HG02885 (cell line): ENCODE data around the gene CH25H.
A peak's percentile ranks its signal among the peaks of the same experiment; 100 is the strongest.
"Not testable (repeated sequence)": the region's sequence is repeated elsewhere in the genome, so short reads cannot be mapped to it uniquely, and the experiment has no call there.

ENCODE experiments used
- ATAC-seq: cut with Tn5 transposase; IDR thresholded peaks from one replicate; pipeline ENCODE4 v1.9.1; 2021; ENCODE audit warnings: mild to moderate bottlenecking; ENCODE audit not compliant: unreplicated experiment, poor library complexity

CH25H gene

DNA sequence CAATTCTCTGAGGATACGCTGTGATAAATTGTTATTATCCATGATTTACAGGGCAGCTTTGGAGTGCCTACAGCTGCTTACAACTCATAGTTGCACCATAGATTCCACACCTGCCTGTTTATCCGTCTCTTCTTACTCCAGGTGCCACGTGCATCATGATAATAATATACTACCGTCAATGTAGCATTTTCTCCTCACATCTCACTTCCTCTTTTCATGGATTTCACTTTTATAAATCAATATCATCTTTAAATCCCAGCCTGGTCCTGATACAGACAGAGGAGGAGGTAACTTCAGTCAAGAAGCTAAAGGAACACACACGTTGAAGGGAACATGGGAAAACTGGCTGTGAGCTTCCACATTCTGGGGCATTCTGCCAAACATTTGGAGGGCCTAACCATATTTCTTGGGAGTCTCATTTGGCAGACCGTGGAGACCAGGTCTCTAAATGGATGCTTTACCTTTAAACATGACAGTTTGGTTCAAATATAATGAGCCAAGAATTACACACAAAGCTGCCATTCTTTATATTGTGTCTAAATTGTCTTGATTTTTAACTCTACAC, 2.4 kb downstream of the CH25H start:
- no peak for ATAC-seq

DNA sequence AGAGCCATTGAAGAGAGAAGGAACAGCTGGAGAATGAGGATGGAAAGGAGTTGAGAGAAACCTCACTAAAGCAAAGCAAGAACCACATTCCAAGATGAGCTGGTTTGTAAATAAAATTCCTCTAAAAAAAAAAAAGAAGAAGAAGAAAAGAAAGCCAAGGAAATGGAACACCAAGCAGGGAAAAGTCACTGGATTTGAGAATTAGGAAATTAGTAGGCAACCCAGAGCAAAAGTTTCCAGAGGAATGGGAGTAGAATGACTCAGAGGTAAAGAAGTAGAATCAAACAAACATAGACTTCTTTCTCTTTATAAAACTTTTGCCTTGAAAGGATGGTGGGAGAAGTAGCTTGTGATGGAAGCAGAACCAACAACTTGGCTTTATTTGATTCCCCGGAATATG, 3.9 kb downstream of the CH25H start:
- no peak for ATAC-seq

DNA sequence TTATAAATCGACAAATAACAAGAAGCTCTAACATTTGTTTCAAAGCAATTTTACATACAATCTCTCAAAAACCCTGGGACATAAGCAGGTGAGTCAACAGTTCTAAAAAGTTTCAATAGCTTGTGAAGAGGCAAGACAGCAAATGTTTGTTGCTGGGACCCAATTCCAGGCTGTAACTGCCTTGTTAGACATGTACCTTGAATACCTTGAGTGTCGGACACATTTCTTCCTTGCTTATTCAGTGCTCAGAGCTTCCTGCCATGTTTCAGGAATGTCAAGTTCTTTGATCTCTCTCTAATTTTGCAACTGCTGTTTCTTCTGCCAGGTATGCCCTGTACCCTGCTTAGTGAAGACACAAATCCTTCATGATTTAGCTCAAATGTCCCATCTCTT, 5.1 kb downstream of the CH25H start:
- ATAC-seq: no peak

DNA sequence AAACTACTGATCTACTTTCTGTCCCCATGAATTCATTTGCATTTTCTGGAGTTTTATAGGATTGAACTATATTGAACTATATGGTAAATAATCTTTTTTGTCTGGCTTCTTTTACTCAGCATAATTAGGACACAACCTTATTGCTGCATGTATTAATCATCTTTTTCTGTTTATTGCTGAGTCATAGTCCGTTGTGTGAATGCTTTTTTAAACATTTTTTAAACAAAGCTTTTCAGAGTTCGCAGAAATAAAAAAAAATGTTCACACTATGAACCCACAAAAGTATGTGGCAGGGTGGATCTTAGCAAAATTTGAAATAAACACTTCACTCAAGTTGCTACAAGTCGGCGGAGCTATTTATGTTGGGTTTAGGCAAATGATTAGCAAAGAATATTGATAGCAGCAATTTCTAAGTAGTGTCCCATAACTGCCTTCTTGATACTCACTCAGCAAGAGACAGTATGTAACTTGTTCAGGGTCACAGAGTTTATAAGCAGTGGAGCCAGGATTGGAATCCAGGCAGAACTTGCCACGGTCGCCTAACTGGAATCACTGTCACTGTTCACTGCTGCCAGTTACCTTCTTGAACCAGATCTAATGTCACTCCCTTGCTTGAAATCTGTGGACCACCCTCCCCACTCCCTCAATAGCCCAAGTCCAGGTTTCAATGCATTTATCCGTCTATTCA, 5.6 kb downstream of the CH25H start:
- ATAC-seq: no peak

DNA sequence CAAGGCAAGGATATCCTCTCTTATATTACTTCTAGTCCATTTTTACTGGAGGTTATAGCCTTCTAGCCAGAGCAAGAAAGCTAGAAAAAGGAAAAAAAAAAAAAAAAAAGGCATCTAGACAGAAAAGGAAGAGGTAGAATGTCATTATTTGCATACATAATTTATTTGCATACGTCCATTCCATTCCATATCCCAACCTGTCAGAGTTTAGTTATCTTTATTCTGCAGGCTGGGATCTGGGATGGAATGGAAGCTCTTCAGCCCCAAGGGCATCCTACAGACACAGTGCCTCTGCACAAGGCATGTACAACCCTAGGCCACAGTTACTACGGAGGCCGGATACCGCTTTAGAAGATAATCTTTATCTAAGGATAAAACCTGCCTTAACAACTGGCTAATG, 9.6 kb downstream of the CH25H start:
- no peak for ATAC-seq

DNA sequence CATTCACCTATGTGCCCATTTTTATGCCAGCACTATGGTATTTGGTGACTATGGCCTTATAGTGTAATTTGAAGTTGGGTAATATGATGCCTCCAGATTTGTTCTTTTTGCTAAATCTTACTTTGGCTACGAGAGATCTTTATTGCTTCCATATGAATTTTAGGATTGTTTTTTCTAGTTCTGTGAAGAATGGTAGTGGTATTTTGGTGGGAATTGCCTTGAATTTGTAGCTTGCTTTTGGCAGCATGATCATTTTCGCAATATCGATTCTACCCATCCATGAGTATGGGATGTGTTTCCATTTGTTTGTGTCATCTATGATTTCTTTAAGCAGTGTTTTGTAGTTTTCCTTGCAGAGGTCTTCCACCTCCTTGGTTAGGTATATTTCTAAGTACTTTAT, 15.8 kb downstream of the CH25H start:
- ATAC-seq: not testable (repeated sequence)

DNA sequence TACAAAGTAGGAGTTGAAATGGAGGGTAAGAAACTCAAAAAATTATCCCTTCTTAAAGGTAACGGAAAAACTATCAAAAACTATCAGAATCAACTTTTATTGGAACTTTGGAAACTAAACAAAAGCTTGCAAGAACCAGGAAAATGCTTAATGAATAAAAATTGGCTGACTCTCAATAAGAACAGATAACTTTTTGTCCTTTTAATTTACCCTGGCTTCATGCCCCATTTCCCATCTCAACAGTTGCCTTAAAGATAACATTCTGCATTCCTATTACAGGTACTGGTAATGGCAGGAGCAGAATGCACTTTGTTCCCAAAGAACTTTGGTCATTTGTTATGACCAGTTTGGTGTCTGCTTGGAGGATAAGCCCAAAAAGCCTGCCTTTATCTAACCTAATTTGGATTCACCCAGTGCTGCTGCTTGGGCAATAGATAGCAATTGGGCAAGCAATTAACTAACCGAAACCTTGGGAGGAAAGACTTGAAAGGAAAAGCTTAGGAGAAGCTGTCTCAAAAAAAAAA, 17.8 kb downstream of the CH25H start:
- no peak for ATAC-seq

DNA sequence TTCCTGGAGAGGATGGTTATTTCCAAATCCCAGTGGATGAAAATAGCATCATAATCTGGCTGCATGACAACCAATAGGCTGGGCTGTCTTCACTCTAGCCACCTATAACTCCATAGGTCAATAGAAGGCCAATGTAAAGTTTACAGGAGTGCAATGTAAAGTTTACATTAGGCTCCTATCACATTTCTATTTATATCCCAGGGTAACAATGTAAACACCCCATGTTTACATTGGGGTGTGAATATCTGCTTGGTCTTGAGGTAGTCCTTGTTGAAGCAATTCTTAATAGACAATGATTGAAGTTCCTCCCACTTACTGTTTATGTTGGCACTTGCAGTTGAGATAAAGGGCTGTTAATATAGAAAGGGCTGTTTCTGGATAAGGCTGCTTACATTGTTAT, 21.5 kb downstream of the CH25H start:
- no peak for ATAC-seq

DNA sequence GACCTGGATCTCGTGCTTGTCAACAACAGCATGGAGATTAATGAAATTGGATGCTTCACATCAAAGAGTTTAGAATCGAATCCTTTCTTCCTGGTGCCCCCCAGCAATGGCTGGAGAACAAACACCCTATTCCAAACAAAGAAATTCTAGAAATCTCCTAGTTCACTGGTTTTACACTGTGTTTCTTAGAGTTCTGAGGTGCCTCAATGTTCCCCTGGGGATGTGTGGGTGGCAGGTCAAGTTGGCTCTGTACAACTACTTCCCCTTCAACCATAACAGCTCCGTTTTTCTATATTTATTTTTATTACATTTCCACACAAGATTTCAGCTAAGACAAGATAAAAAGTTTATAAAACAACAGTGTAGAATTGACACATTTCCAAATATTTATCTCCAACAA, 22.5 kb downstream of the CH25H start:
- ATAC-seq: no peak

DNA sequence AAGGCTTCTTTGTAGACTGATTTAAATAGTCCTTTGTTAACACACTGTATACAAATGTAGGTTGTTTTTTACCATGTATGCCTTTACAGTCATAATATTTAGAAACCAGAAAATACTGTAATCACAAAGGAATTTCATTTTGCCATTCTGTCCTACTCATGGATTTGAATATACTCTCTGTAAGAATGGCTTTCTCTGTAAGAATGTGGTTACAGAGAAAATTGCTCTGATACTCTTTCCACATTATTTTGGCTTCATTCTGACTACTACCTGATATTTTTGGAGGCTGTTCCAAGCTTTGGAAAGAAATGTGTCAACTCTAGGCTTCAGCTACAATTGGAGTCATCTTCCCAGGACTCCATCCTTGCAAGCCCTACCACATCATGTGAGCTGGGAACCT, 23.5 kb downstream of the CH25H start:
- no peak for ATAC-seq

DNA sequence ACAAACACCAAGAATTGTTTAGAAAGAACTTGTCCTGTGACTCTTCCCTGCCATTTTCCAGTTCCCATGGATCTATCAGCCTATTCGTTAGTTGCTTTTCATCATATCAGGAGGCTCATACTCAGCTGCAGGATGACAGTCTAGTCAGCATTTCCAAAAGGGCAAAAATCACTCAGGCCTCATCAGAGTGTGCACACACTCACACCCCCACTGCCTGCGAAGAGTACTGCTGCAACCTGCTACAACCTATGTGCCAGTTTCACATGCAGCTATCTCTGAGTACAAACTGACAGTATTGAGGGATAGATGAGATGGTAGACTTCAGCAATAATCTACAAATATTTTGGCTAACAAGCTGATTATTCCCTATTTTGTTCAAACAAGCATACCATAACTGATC, 24.2 kb downstream of the CH25H start:
- ATAC-seq: no peak

DNA sequence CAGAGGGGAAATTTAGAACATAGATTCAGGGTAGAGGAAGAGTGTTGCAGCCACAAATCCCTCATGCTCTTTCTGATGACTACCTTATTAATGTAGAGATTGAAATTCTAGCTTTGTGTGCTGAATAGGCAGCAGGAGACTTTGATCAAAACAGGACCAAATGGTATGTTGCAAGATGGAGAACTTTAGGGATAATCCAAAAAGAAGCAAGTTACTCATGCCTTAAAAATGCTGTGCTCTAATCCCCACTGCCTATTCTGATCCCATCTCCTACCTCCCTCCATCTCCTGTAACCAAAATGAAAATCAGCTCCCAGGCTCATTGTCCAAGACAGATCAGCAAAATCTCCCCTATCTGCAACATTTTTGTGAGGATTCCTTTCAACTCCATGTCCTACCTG, 31.3 kb downstream of the CH25H start:
- ATAC-seq: no peak

DNA sequence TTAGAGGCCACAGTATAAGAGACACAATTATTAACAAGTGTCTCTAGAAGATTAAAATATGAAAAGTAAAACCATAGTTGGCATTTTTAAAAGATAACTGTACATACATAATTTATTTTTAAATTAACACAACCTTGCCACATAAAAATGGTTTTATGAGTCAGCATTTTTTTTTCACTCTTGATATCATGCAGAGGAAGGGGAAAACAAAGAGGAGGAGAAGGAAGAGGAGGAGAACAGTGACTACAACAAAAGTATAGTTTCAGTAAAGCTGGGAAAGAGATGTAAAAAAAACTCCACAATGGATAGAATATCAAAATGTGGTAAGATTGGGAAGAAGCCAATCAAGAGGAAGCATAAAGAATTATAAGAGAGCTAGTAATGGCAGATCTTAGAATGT, 34.0 kb downstream of the CH25H start:
- no peak for ATAC-seq

DNA sequence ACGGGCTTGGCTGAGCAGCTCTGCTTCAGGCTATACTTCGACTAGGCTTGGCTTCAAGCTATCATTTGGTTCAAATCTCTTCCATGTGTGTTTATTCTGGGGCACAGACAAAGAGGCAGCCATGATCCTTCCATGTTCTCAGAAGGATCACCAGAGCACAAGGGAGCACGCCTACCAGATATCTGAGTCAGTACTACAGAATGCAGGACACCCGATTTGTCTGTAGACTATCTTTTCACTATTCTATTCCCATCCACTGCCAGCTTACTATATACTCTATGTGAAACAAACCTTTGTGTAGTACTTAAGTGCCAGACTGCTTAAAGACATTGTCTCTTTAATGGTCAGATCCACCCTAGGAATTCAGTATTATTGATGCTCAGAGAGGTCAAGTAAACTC, 35.1 kb downstream of the CH25H start:
- ATAC-seq: no peak

DNA sequence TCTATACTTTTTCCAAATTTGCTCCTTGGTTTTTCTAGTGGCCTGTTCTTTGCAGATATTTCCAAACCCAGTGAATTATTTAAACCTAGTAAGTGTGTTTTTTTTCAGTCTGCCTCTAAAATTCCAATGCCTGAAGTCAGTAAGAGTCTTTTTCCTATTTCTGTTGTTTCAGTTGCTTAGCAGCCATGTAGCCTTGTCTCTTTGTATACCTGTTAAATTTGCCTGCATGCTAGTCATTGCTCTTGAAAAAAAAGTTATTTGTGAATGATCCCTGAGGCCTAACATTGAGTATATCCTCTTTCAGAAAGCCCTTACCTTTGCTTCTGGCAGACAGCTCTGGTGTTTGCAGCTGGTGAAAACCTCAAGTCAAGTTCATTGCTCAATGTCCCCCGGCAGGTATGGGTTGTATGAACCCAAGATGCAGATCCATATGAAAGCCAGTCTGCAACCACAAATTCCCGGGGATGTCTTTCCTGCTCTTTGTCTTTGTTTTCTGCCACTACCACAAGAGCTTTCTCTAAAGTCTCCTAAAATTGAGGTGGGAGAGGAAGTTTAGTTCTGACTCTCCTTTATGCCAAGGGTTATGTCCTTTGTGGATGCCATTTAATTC, 35.7 kb downstream of the CH25H start:
- ATAC-seq: no peak

DNA sequence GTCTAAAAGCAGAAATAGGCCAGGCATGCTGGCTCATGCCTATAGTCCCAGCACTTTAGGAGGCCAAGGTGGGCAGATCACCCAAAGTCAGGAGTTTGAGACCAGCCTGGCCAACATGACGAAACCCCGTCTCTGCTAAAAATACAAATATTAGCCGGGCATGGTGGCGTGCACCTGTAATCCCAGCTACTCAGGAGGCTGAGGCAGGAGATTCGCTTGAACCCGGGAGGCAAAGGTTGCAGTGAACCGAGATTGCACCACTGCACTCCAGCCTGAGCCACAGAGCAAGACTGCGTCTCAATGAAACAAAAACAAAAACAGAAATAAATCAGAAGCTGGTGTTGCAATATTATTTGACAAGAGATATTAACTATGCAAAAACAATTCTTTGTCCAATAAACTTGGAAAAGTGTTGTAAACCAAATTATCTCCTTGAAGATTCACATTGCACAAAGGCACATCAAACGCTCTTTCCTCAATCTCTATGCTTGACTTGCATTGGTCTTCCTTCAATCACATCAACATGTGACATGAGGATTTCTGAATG, 38.7 kb downstream of the CH25H start:
- ATAC-seq: not testable (repeated sequence)

DNA sequence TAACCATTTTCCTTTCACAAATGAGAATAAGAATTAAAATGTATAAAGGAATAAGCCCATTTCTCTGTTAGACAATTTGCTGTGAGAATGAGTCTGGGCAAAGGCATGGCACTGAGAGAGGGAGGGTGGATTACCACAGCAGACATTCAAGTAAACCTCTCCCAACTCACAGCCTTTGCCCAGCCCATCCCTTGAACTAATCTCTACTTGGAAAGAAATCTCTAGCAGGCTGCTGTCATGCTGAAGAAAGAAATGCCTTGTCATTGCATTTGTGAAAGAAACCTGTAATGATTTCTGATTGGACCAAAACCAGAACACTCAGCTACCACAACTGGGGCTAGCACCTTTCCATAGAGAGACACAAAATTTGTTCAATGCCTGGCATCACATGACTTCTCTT, 39.2 kb downstream of the CH25H start:
- no peak for ATAC-seq

DNA sequence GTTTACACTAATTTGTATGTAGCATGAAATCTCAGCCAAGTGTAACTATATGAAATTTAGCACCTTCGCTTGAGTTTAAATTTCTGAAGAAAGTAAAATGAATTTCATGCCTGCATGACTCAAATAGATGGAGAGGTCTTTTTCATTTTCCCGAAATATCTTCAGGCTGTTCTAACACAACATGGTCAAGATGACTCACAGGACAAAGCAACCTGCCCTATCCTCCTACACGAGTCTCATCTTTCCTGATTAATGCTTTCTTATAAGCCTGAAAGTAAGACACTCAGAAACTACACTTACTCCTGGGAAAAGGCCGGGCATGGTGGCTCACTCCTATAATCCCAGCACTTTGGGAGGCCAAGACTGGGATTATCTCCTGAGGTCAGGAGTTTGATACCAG, 41.2 kb downstream of the CH25H start:
- no peak for ATAC-seq

DNA sequence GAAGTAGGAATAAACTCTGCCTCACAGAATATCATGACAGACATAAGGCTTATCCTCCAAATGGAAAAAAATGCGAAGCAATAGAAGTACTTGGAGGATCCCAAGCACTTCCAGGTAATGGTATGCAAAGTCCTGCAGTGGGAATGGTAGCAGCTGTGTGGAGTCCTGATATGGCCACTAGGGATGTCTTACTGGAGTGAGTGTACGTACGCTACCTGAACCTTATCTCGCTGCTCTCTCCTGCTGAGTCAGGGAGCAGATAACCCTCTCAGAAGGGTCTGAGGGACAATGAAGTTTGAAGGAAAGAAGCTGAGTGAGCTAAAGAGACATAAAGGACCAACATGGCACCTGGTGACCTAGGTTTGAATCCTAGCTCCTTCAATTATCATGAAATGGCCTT, 42.2 kb downstream of the CH25H start:
- no peak for ATAC-seq

DNA sequence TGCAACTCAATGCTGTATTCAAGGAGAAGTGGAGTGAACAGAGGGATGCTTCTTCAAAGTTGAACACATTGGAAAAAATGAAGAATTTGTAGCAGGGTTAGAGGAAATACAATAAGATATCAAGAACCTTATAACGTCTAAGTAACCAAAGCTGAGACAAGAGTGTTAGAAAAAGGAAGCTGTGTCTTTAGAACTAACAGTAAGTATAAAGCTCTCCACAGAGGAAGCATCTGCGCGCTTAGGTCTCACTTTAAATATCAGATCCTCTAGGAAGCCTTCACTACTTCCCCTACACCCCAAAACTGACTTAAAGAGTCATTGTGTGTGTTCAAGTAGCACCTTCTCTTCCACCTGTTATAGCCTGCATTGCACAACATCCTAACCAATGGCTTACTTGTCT, 43.0 kb downstream of the CH25H start:
- peak; percentile 7 for ATAC-seq

DNA sequence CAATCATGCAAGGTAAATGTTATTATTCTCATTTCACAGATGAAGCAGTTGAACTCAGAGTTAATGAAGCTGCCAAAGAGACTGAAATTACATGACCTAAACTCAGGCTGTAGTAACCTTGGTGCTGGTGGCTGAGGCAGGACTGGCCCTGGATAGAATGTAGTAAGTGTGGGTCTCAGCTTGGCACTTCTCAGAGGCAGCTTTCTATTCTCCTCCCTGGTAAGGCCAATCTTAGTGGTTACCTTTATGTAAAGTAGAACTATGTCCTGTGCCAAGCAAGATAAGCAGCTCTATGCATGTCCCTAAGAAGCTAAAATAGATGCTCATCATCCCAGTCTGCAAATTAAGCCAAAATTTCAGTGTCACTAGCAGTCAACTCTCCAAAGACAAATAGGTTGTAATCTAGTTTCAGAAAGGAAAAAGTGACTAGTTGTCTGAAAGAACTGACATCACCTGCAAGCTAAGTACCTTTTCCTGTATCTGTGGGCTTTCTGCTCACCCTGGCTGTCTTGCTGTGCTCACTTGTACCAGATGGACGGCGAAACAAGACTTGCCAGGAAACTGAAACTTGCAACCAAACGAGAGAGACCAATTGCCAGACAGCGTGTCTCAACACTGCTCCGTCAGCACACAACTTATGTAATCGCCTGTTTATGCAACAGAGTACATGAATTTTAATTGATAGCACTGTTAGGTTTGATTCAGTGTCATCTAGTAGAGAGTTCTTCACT, 43.7 kb downstream of the CH25H start:
- ATAC-seq: peak; percentile 99
